GM12878 (cell line): ENCODE data around the gene SETD1B. TPM values are rescaled to one million over a fixed set of nuclear protein-coding genes. Genes with fewer than 3 reads are reported as not detected.

Experiments used
- ATAC-seq: fragments of 200-7000 bp; cut with Tn5 transposase; 3 replicates; pipeline ENCODE4 v1.9.1; 2020; ENCODE audit warnings: mild to moderate bottlenecking, moderate library complexity
- BruUV-seq: library from RNA; stranded (reverse); fragments of 400-500 nt; replicated peaks from 2 replicates; lab custom pipeline; 2021; lab: Mats Ljungman, UMichigan
- CTCF ChIA-PET: fragments of 300-600 bp; sonication (Branson Sonifier 250); formaldehyde crosslinking; extraction: SDS; loops from one replicate; lab custom pipeline; 2021; ENCODE audit warnings: inconsistent platforms; lab: Yijun Ruan, JAX
- POLR2A ChIA-PET: fragments of 350-600 bp; formaldehyde crosslinking; extraction: SDS; loops from one replicate; lab custom pipeline; 2021; ENCODE audit warnings: inconsistent platforms; lab: Charles Lee
- RAD21 ChIA-PET: fragments of 300-600 bp; sonication (Branson Sonifier 250); formaldehyde crosslinking; loops from one replicate; lab custom pipeline; 2023; ENCODE audit warnings: antibody characterized with exemption; ENCODE audit not compliant: unreplicated experiment; lab: Charles Lee
- SMC1A ChIA-PET: fragments of 300-600 bp; sonication (Branson Sonifier 250); formaldehyde crosslinking; loops from one replicate; lab custom pipeline; 2023; ENCODE audit not compliant: unreplicated experiment, uncharacterized antibody; lab: Charles Lee
- DNase-seq: peaks from one replicate; pipeline ENCODE4 v3.0.0-alpha.2; 2011; ENCODE audit warnings: low read depth, low spot score
- FAIRE-seq: peaks from 3 replicates; lab custom pipeline; 2011; peaks lifted over from hg19 to GRCh38; lab: Jason Lieb, UNC
- H2AFZ ChIP-seq: 2 replicates; pipeline ENCODE4 v1.6.0; 2011; ENCODE audit warnings: low read depth, low read length, control low read depth; ENCODE audit not compliant: control insufficient read depth
- H3K27ac ChIP-seq: 2 replicates; pipeline ENCODE4 v1.5.1; 2011; ENCODE audit warnings: control low read depth; ENCODE audit not compliant: control insufficient read depth, insufficient read depth
- H3K27me3 ChIP-seq, 2 experiments: replicated peaks in 1 of 2; 2 replicates each; pipeline versions ENCODE4 v1.6.0 to v1.6.1; 2011; ENCODE audit warnings: low read length in 1 of 2; ENCODE audit not compliant: control insufficient read depth in 2 of 2, insufficient read depth in 2 of 2
- H3K36me3 ChIP-seq, 2 experiments: 2 replicates each; pipeline ENCODE4 v1.5.1; 2011; ENCODE audit warnings: low read length in 1 of 2; ENCODE audit not compliant: control insufficient read depth in 2 of 2, insufficient read depth in 2 of 2
- H3K4me1 ChIP-seq: 2 replicates; pipeline ENCODE4 v1.6.1; 2011; ENCODE audit warnings: mild to moderate bottlenecking, low read length, moderate library complexity, mixed read lengths; ENCODE audit not compliant: control insufficient read depth, insufficient read depth
- H3K4me2 ChIP-seq: 2 replicates; pipeline ENCODE4 v1.6.0; 2011; ENCODE audit warnings: control low read depth; ENCODE audit not compliant: control insufficient read depth, insufficient read depth
- H3K4me3 ChIP-seq: fragments of 200-600 bp; sonication (generic); 2 replicates; pipeline ENCODE4 v1.5.1; 2016
- H3K79me2 ChIP-seq: 2 replicates; pipeline ENCODE4 v1.6.0; 2011; ENCODE audit warnings: low read length; ENCODE audit not compliant: control insufficient read depth, insufficient read depth
- H3K9ac ChIP-seq: 2 replicates; pipeline ENCODE4 v1.8.0; 2011; ENCODE audit warnings: low read length, control low read depth, mixed read lengths; ENCODE audit not compliant: control insufficient read depth, insufficient read depth
- H3K9me3 ChIP-seq: replicated peaks from 3 replicates; pipeline ENCODE4 v1.5.1; 2011; ENCODE audit warnings: mild to moderate bottlenecking, low read length; ENCODE audit not compliant: control insufficient read depth, insufficient read depth
- H4K20me1 ChIP-seq: 2 replicates; pipeline ENCODE4 v1.6.0; 2011; ENCODE audit not compliant: control insufficient read depth, insufficient read depth
- ASH2L ChIP-seq: fragments of 300-600, 200-600 bp; sonication (generic); IDR thresholded peaks from 2 replicates; pipeline ENCODE4 v1.6.1; 2017; ENCODE audit warnings: low read depth, mild to moderate bottlenecking, borderline replicate concordance
- PML ChIP-seq: IDR thresholded peaks from 2 replicates; pipeline ENCODE4 v1.6.1; 2012; ENCODE audit warnings: low read length, inconsistent platforms
- RAD51 ChIP-seq: fragments of 450-650 bp; IDR thresholded peaks from 2 replicates; pipeline ENCODE4 v1.6.1; 2016; ENCODE audit warnings: moderate library complexity, mild to moderate bottlenecking, inconsistent platforms
- SP1 ChIP-seq: IDR thresholded peaks from one replicate; pipeline ENCODE4 v1.6.1; 2011; ENCODE audit warnings: low read depth, low read length
- STAT1 ChIP-seq: fragments of 450-650 bp; conservative IDR thresholded peaks from 2 replicates; pipeline ENCODE4 v1.6.1; 2014; ENCODE audit warnings: antibody characterized with exemption, mild to moderate bottlenecking
- TARDBP ChIP-seq: IDR thresholded peaks from 2 replicates; pipeline ENCODE4 v1.6.1; 2016; ENCODE audit warnings: borderline replicate concordance
- TCF7 ChIP-seq: IDR thresholded peaks from 2 replicates; pipeline ENCODE4 v1.6.1; 2014; ENCODE audit warnings: antibody characterized with exemption, borderline replicate concordance
- USF2 ChIP-seq: IDR thresholded peaks from 2 replicates; pipeline ENCODE4 v1.6.1; 2011; ENCODE audit warnings: low read depth, low read length, improper control_type of control experiment, borderline replicate concordance
- YBX1 ChIP-seq: fragments of 450-650 bp; IDR thresholded peaks from 2 replicates; pipeline ENCODE4 v1.6.1; 2016; ENCODE audit warnings: antibody characterized with exemption
- ZNF274 ChIP-seq: IDR thresholded peaks from one replicate; pipeline ENCODE4 v1.8.0; 2011; ENCODE audit not compliant: insufficient read length, insufficient read depth
- ZNF687 ChIP-seq: fragments of 450-650 bp; IDR thresholded peaks from 2 replicates; pipeline ENCODE4 v1.6.1; 2017; ENCODE audit warnings: mild to moderate bottlenecking, moderate library complexity
- WGBS: methylation state at CpG from one replicate; pipeline ENCODE4 v1.1.6; 2016; ENCODE audit warnings: low lambda C conversion rate; ENCODE audit not compliant: insufficient replicate concordance, insufficient coverage; ENCODE audit errors: missing lambda C conversion rate; 5-methylcytosine and 5-hydroxymethylcytosine counted together
- in situ Hi-C: fragments of 300-500 bp; cut with MboI; formaldehyde crosslinking; loops from 9 replicates; pipeline ENCODE4 v1.14.3; 2018; ENCODE audit warnings: mixed read lengths
- intact Hi-C: fragments of 100-400 bp; cut with micrococcal nuclease; formaldehyde crosslinking; loops from one replicate; pipeline ENCODE4 v1.14.2; 2022; ENCODE audit not compliant: unreplicated experiment
- polyA plus RNA-seq, 11 experiments: library from polyadenylated mRNA; depleted of rRNA in 4 of 11; unstranded in 6 of 11; stranded (reverse) in 5 of 11; fragments of >200 nt; fragmentation: Nextera tagmentation in 4 of 11; fragmentation: Illumina TruSeq in 1 of 11; extraction: Ambion mirVana in 4 of 11; extraction: Trizol in 1 of 11; gene quantifications; 1 replicate in 1 of 11; 2 replicates in 10 of 11; pipeline versions ENCODE4 v1.2.1 to v1.2.3, GENCODE V29; 2011 to 2016; ENCODE audit warnings: inconsistent platforms in 2 of 11, missing spikeins in 2 of 11, low read depth in 1 of 11
- total RNA-seq, 4 experiments: library from RNA; depleted of rRNA in 3 of 4; stranded (reverse); fragments of >200 nt in 3 of 4; fragmentation: Illumina TruSeq in 1 of 4; extraction: Trizol in 1 of 4; gene quantifications; 2 replicates each; pipeline versions ENCODE4 v1.2.1 to v1.2.3, GENCODE V29; 2013 to 2021

Gene SETD1B
- total and polyA plus RNA-seq, 10 of the 15 experiments (the other 5 are each of a cell fraction or from before 2014, with no cell fraction given), result 0.50 to 17.3 (median 1.6) TPM

DNA sequence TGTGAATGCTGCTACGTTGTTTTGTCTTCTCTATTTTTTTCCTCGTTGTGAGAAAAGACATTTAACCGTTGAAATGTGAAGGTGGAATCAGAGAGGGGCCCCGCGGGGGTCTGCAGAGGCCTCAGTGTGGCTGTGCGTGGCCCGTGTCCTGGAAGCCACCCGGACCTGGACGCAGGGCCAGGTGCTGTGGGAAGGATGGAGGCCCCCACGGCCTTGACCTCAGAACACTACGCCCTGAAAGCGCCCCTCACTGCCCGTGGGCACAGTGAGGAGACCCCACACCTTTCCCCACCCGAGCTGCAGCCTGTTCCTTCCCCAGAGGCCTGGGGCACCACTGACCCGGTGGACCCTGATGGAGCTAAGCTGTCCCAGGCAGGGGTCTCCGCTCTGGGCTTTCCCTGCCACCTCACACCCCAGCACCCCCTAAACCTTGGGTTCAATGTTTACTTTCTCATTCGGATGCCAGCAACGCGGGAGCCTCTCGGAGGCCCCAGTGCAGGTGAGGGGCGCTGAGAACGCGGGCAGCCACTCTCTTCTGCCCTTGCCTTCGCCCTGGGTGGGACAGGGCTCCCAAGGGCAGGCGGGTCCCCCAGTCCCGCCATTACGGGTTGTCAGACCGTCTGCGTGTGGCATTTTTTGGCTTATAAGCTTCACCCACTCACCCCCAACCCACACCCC is 26.9 kb downstream of the SETD1B start (continued):
- TF ChIP-seq USF2 (no peak), TCF7 (no peak), PML (no peak), ZNF687 (no peak), ASH2L (no peak)

DNA sequence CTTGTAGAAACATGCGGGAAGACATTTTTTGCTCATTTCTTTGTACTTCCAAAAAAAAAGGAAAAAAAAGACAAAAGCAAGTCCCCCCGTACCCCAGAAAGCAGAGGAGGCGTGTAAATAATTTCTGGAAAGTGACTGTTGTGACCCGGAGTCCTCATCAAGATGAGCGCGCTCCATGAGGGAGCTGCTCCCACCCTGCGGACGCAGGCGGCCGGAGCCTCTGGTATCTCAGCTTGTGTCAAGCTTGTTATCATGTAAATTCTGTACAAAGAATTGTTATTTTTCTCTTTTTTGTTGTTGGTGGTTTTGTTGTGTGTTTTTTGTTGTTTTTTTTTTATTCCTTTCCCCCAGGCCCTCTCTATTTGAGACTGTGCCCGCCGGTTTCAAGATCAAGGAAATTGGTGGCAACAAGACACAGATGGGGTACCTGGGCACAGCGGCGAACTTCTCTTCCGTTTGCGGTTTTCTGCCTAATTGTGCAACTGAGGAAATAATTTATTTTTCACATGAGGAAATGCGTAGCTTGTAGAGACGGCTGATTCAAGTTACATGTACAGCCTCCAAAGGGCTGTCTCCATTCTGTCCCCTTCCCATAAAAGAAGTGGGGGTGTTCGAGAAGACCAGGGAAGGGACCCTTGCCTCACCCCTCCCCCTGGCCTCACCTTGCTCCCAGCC is 27.9 kb downstream of the SETD1B start:
- Histone ChIP-seq H3K9ac (no peak overlapping the region), H3K9me3 (no peaks in the 10 kb centered on the region), H3K36me3 (peaks cover 3 to 10% of the 10 kb centered on the region in 2 experiments; a peak in 3 of 4 replicates), H3K4me1 (no peaks in the 10 kb centered on the region), H3K79me2 (no peaks in the 10 kb centered on the region), H3K27me3 (no peaks in the 10 kb centered on the region), H4K20me1 (no peaks in the 10 kb centered on the region), H3K27ac (no peak overlapping the region), H3K4me3 (no peak overlapping the region)
- POLR2A ChIA-PET, result no interaction called here
- DNase-seq, result no peak
- intact Hi-C loops (no loop called here), in situ Hi-C loops (no loop called here)
- ATAC-seq, result no peak
- SMC1A ChIA-PET, result no interaction called here
- RAD21 ChIA-PET, result no interaction called here
- FAIRE-seq, result no peak
- no peak for TF ChIP-seq SP1
- TF ChIP-seq USF2, result no peak
- no peak for TF ChIP-seq TARDBP
- no peak for TF ChIP-seq STAT1
- TF ChIP-seq RAD51, result no peak
- TF ChIP-seq YBX1, result no peak
- no peak for TF ChIP-seq ZNF274
- TF ChIP-seq, all 136 proteins: peak for 0
- CTCF ChIA-PET, result interaction anchor here (0.6 kb wide), 1 partner anchor 24 kb away, joined by 3 read pairs; no protein-coding TSS in a partner anchor
- H2AFZ ChIP-seq, result no peak overlapping the region
- no peak overlapping the region for H3K4me2 ChIP-seq
- no TSS peak for BruUV-seq
- 93% methylated on average over 19 of the region's 19 CpGs for WGBS
